GM12878 (cell line): ENCODE data around the gene DCAF15. TPM values are rescaled to one million over a fixed set of nuclear protein-coding genes. Genes with fewer than 3 reads are reported as not detected.
A peak's percentile ranks its signal among the peaks of the same experiment; 100 is the strongest.

Experiments used
- BACH1 ChIP-seq: fragments of 450-650 bp; IDR thresholded peaks from 2 replicates; pipeline ENCODE4 v1.6.1; 2017; ENCODE audit warnings: mild to moderate bottlenecking, borderline replicate concordance
- BHLHE40 ChIP-seq, 2 experiments: fragments of 450-650 bp in 1 of 2; IDR thresholded peaks; 2 replicates each; pipeline ENCODE4 v1.6.1; 2011 to 2017; ENCODE audit warnings: low read depth in 2 of 2, borderline replicate concordance in 1 of 2, improper control_type of control experiment in 1 of 2, low read length in 1 of 2, mild to moderate bottlenecking in 1 of 2
- BMI1 ChIP-seq: fragments of 450-650 bp; IDR thresholded peaks from 2 replicates; pipeline ENCODE4 v1.6.1; 2016; ENCODE audit warnings: mild to moderate bottlenecking, moderate library complexity, borderline replicate concordance
- CBX5 ChIP-seq: sonication (generic); IDR thresholded peaks from 2 replicates; pipeline ENCODE4 v1.6.1; 2016; ENCODE audit warnings: low read depth, moderate library complexity, mild to moderate bottlenecking, inconsistent platforms
- CREM ChIP-seq: IDR thresholded peaks from 2 replicates; pipeline ENCODE4 v1.6.1; 2014; ENCODE audit warnings: antibody characterized with exemption, low read depth
- DPF2 ChIP-seq: fragments of 450-650 bp; IDR thresholded peaks from 2 replicates; pipeline ENCODE4 v1.6.1; 2017; ENCODE audit warnings: mild to moderate bottlenecking
- EED ChIP-seq: sonication (generic); IDR thresholded peaks from 2 replicates; pipeline ENCODE4 v1.6.1; 2016; ENCODE audit warnings: antibody characterized with exemption, low read depth
- ETV6 ChIP-seq, 2 experiments: fragments of 450-650 bp in 1 of 2; IDR thresholded peaks in 1 of 2; conservative IDR thresholded peaks in 1 of 2; 2 replicates each; pipeline ENCODE4 v1.6.1; 2014; ENCODE audit warnings: antibody characterized with exemption in 1 of 2, borderline replicate concordance in 1 of 2, low read depth in 1 of 2, mild to moderate bottlenecking in 1 of 2, moderate library complexity in 1 of 2
- FOXK2 ChIP-seq: fragments of 450-650 bp; IDR thresholded peaks from 2 replicates; pipeline ENCODE4 v1.6.1; 2017; ENCODE audit warnings: mild to moderate bottlenecking, moderate library complexity
- FOXM1 ChIP-seq: IDR thresholded peaks from 2 replicates; pipeline ENCODE4 v1.6.1; 2012; ENCODE audit warnings: low read depth, mild to moderate bottlenecking, inconsistent platforms, low read length, moderate library complexity
- HDGF ChIP-seq: fragments of 450-650 bp; IDR thresholded peaks from 2 replicates; pipeline ENCODE4 v1.6.1; 2016; ENCODE audit warnings: antibody characterized with exemption
- LARP7 ChIP-seq: fragments of 450-650 bp; IDR thresholded peaks from 2 replicates; pipeline ENCODE4 v1.6.1; 2017; ENCODE audit warnings: mild to moderate bottlenecking
- MTA3 ChIP-seq: IDR thresholded peaks from 2 replicates; pipeline ENCODE4 v1.6.1; 2012; ENCODE audit warnings: low read length, inconsistent platforms, borderline replicate concordance
- MXI1 ChIP-seq: fragments of 150-350 bp; IDR thresholded peaks from 2 replicates; pipeline ENCODE4 v1.6.1; 2011; ENCODE audit warnings: low read depth, mild to moderate bottlenecking, inconsistent platforms, low read length, improper control_type of control experiment
- RAD51 ChIP-seq: fragments of 450-650 bp; IDR thresholded peaks from 2 replicates; pipeline ENCODE4 v1.6.1; 2016; ENCODE audit warnings: moderate library complexity, mild to moderate bottlenecking, inconsistent platforms
- RFX5 ChIP-seq: IDR thresholded peaks from 2 replicates; pipeline ENCODE4 v1.6.1; 2011; ENCODE audit warnings: low read depth, low read length, improper control_type of control experiment
- RUNX3 ChIP-seq: IDR thresholded peaks from 2 replicates; pipeline ENCODE4 v1.6.1; 2012; ENCODE audit warnings: low read length, inconsistent platforms
- SMARCA5 ChIP-seq: fragments of 450-650 bp; IDR thresholded peaks from 2 replicates; pipeline ENCODE4 v1.6.1; 2017; ENCODE audit warnings: mild to moderate bottlenecking
- SRF ChIP-seq, 2 experiments: IDR thresholded peaks; 2 replicates each; pipeline ENCODE4 v1.6.1; 2011; ENCODE audit warnings: low read depth in 2 of 2, low read length in 2 of 2, mild to moderate bottlenecking in 1 of 2, moderate library complexity in 1 of 2
- TCF12 ChIP-seq: IDR thresholded peaks from 2 replicates; pipeline ENCODE4 v1.6.1; 2011; ENCODE audit warnings: low read depth, mild to moderate bottlenecking, low read length
- YY1 ChIP-seq: IDR thresholded peaks from 2 replicates; pipeline ENCODE4 v1.6.1; 2011; ENCODE audit warnings: low read depth, mild to moderate bottlenecking, low read length
- ZZZ3 ChIP-seq: IDR thresholded peaks from 2 replicates; pipeline ENCODE4 v1.6.1; 2011; ENCODE audit warnings: low read depth; ENCODE audit not compliant: control insufficient read depth, insufficient read length
- polyA plus RNA-seq, 11 experiments: library from polyadenylated mRNA; depleted of rRNA in 4 of 11; unstranded in 6 of 11; stranded (reverse) in 5 of 11; fragments of >200 nt; fragmentation: Nextera tagmentation in 4 of 11; fragmentation: Illumina TruSeq in 1 of 11; extraction: Ambion mirVana in 4 of 11; extraction: Trizol in 1 of 11; gene quantifications; 1 replicate in 1 of 11; 2 replicates in 10 of 11; pipeline versions ENCODE4 v1.2.1 to v1.2.3, GENCODE V29; 2011 to 2016; ENCODE audit warnings: inconsistent platforms in 2 of 11, missing spikeins in 2 of 11, low read depth in 1 of 11
- total RNA-seq, 4 experiments: library from RNA; depleted of rRNA in 3 of 4; stranded (reverse); fragments of >200 nt in 3 of 4; fragmentation: Illumina TruSeq in 1 of 4; extraction: Trizol in 1 of 4; gene quantifications; 2 replicates each; pipeline versions ENCODE4 v1.2.1 to v1.2.3, GENCODE V29; 2013 to 2021
- TF ChIP-seq, protein P1 (sequence below): fragments of 450-650 bp; IDR thresholded peaks from 2 replicates; pipeline ENCODE4 v1.6.1; 2016; ENCODE audit warnings: mild to moderate bottlenecking
- TF ChIP-seq, protein P2 (sequence below): fragments of 450-650 bp; formaldehyde crosslinking; IDR thresholded peaks from 2 replicates; pipeline ENCODE4 v1.5.0; 2022; ENCODE audit warnings: mild to moderate bottlenecking, missing genetic modification characterization
- TF ChIP-seq, protein P3 (sequence below): IDR thresholded peaks from 2 replicates; pipeline ENCODE4 v1.6.1; 2011; ENCODE audit warnings: low read depth, low read length, improper control_type of control experiment, borderline replicate concordance

The DCAF15 gene
- total and polyA plus RNA-seq, 10 of the 15 experiments (the other 5 are each of a cell fraction or from before 2014, with no cell fraction given): 0.16 to 63.4 (median 26.6) TPM

DNA sequence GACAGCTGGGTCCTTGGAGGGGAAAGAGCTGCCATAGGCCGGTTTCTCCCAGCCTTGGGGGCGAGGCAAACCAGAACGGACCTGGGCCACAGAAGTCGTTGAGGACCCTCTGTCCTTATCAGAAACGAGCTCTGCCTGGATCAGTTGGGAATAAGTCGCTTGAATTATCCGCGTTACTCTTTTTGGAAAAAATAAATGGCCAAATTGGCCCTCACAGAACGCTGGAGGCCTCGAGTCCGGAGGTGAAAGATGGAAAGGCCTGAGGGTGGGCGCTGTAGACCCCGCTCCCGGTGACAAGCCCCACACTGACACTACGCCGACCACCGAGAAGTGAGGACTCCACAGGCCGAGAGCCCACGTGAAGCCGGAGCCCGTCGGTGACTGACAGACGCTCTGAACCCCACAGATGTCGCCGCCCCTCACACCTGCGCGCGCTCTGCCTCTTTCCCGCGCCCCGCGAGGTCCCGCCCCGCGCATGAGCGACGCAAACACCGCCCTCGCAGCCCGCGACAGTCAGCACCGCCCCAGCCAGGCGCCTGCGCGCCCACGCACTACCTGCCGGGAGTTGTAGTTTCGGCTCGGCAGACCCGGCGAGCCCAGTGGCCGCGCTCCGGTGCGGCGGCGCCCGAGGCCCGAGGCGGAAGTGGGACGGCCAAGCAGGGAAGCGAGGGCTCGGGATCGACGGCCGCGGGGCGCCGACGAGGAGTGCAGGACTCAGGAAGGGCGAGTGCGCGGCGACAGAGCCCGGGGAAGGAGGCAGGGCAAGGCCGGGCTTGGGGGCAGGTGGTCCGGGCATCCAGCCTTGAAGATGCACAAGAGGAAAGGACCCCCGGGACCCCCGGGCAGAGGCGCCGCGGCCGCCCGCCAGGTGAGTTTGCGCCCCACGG, 46.4 kb upstream of the DCAF15 start, which contains the start of the genes BRME1 and CC2D1A (continued):
- TF ChIP-seq RUNX3: no peak
- TF ChIP-seq BMI1: no peak
- TF ChIP-seq BACH1: peak; percentile 57; the same call in 1 of the 2 replicates
- TF ChIP-seq ZZZ3: no peak
- peak; percentile 51; the same call in 1 of the 2 replicates for TF ChIP-seq YY1
- TF ChIP-seq FOXM1: no peak
- TF ChIP-seq EED: no peak
- TF ChIP-seq RAD51: no peak
- peak; percentile 25 to 72; a peak in 2 of 4 replicates for TF ChIP-seq BHLHE40 (IDR thresholded peaks at IDR 0.05; ENCODE audit: borderline replicate concordance in 1 of 2, low read depth in 2 of 2, low read length in 1 of 2)
- TF ChIP-seq FOXK2: no peak
- TF ChIP-seq SMARCA5: no peak
- no peak for TF ChIP-seq MTA3
- TF ChIP-seq, protein P1, sequence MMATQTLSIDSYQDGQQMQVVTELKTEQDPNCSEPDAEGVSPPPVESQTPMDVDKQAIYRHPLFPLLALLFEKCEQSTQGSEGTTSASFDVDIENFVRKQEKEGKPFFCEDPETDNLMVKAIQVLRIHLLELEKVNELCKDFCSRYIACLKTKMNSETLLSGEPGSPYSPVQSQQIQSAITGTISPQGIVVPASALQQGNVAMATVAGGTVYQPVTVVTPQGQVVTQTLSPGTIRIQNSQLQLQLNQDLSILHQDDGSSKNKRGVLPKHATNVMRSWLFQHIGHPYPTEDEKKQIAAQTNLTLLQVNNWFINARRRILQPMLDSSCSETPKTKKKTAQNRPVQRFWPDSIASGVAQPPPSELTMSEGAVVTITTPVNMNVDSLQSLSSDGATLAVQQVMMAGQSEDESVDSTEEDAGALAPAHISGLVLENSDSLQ: peak; percentile 95
- no peak for TF ChIP-seq HDGF
- TF ChIP-seq, protein P2, sequence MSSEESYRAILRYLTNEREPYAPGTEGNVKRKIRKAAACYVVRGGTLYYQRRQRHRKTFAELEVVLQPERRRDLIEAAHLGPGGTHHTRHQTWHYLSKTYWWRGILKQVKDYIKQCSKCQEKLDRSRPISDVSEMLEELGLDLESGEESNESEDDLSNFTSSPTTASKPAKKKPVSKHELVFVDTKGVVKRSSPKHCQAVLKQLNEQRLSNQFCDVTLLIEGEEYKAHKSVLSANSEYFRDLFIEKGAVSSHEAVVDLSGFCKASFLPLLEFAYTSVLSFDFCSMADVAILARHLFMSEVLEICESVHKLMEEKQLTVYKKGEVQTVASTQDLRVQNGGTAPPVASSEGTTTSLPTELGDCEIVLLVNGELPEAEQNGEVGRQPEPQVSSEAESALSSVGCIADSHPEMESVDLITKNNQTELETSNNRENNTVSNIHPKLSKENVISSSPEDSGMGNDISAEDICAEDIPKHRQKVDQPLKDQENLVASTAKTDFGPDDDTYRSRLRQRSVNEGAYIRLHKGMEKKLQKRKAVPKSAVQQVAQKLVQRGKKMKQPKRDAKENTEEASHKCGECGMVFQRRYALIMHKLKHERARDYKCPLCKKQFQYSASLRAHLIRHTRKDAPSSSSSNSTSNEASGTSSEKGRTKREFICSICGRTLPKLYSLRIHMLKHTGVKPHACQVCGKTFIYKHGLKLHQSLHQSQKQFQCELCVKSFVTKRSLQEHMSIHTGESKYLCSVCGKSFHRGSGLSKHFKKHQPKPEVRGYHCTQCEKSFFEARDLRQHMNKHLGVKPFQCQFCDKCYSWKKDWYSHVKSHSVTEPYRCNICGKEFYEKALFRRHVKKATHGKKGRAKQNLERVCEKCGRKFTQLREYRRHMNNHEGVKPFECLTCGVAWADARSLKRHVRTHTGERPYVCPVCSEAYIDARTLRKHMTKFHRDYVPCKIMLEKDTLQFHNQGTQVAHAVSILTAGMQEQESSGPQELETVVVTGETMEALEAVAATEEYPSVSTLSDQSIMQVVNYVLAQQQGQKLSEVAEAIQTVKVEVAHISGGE: no peak
- no peak for TF ChIP-seq CBX5
- TF ChIP-seq MXI1: no peak
- TF ChIP-seq DPF2: peak; percentile 51; the same call in 1 of the 2 replicates
- TF ChIP-seq, protein P3, sequence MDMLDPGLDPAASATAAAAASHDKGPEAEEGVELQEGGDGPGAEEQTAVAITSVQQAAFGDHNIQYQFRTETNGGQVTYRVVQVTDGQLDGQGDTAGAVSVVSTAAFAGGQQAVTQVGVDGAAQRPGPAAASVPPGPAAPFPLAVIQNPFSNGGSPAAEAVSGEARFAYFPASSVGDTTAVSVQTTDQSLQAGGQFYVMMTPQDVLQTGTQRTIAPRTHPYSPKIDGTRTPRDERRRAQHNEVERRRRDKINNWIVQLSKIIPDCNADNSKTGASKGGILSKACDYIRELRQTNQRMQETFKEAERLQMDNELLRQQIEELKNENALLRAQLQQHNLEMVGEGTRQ: no peak
- TF ChIP-seq SRF (IDR thresholded peaks at IDR 0.05; ENCODE audit: low read depth in 2 of 2, low read length in 2 of 2): no peak
- TF ChIP-seq TCF12: peak; percentile 73; the same call in 1 of the 2 replicates
- TF ChIP-seq RFX5: no peak
- TF ChIP-seq ETV6 (conservative IDR thresholded peaks at IDR 0.05 in 1 of 2, IDR thresholded peaks at IDR 0.05 in 1 of 2; ENCODE audit: borderline replicate concordance in 1 of 2, low read depth in 1 of 2): no peak
- TF ChIP-seq LARP7: peak; percentile 73
- TF ChIP-seq CREM: peak; percentile 39; the same call in 1 of the 2 replicates
